GM12878 (cell line): ENCODE measurements around the gene CDCA5. TPM values are rescaled to one million over a fixed set of nuclear protein-coding genes. Genes with fewer than 3 reads are reported as not detected.

Experiments used
- ATAC-seq: fragments of 200-7000 bp; cut with Tn5 transposase; 3 replicates; pipeline ENCODE4 v1.9.1; 2020; ENCODE audit warnings: mild to moderate bottlenecking, moderate library complexity
- BruUV-seq: library from RNA; stranded (reverse); fragments of 400-500 nt; replicated peaks from 2 replicates; lab custom pipeline; 2021; lab: Mats Ljungman, UMichigan
- CTCF ChIA-PET: fragments of 300-600 bp; sonication (Branson Sonifier 250); formaldehyde crosslinking; extraction: SDS; loops from one replicate; lab custom pipeline; 2021; ENCODE audit warnings: inconsistent platforms; lab: Yijun Ruan, JAX
- POLR2A ChIA-PET: fragments of 350-600 bp; formaldehyde crosslinking; extraction: SDS; loops from one replicate; lab custom pipeline; 2021; ENCODE audit warnings: inconsistent platforms; lab: Charles Lee
- RAD21 ChIA-PET: fragments of 300-600 bp; sonication (Branson Sonifier 250); formaldehyde crosslinking; loops from one replicate; lab custom pipeline; 2023; ENCODE audit warnings: antibody characterized with exemption; ENCODE audit not compliant: unreplicated experiment; lab: Charles Lee
- SMC1A ChIA-PET: fragments of 300-600 bp; sonication (Branson Sonifier 250); formaldehyde crosslinking; loops from one replicate; lab custom pipeline; 2023; ENCODE audit not compliant: unreplicated experiment, uncharacterized antibody; lab: Charles Lee
- DNase-seq: peaks from one replicate; pipeline ENCODE4 v3.0.0-alpha.2; 2011; ENCODE audit warnings: low read depth, low spot score
- FAIRE-seq: peaks from 3 replicates; lab custom pipeline; 2011; peaks lifted over from hg19 to GRCh38; lab: Jason Lieb, UNC
- H2AFZ ChIP-seq: 2 replicates; pipeline ENCODE4 v1.6.0; 2011; ENCODE audit warnings: low read depth, low read length, control low read depth; ENCODE audit not compliant: control insufficient read depth
- H3K27ac ChIP-seq: 2 replicates; pipeline ENCODE4 v1.5.1; 2011; ENCODE audit warnings: control low read depth; ENCODE audit not compliant: control insufficient read depth, insufficient read depth
- H3K27me3 ChIP-seq, 2 experiments: replicated peaks in 1 of 2; 2 replicates each; pipeline versions ENCODE4 v1.6.0 to v1.6.1; 2011; ENCODE audit warnings: low read length in 1 of 2; ENCODE audit not compliant: control insufficient read depth in 2 of 2, insufficient read depth in 2 of 2
- H3K36me3 ChIP-seq, 2 experiments: 2 replicates each; pipeline ENCODE4 v1.5.1; 2011; ENCODE audit warnings: low read length in 1 of 2; ENCODE audit not compliant: control insufficient read depth in 2 of 2, insufficient read depth in 2 of 2
- H3K4me1 ChIP-seq: 2 replicates; pipeline ENCODE4 v1.6.1; 2011; ENCODE audit warnings: mild to moderate bottlenecking, low read length, moderate library complexity, mixed read lengths; ENCODE audit not compliant: control insufficient read depth, insufficient read depth
- H3K4me2 ChIP-seq: 2 replicates; pipeline ENCODE4 v1.6.0; 2011; ENCODE audit warnings: control low read depth; ENCODE audit not compliant: control insufficient read depth, insufficient read depth
- H3K4me3 ChIP-seq: fragments of 200-600 bp; sonication (generic); 2 replicates; pipeline ENCODE4 v1.5.1; 2016
- H3K79me2 ChIP-seq: 2 replicates; pipeline ENCODE4 v1.6.0; 2011; ENCODE audit warnings: low read length; ENCODE audit not compliant: control insufficient read depth, insufficient read depth
- H3K9ac ChIP-seq: 2 replicates; pipeline ENCODE4 v1.8.0; 2011; ENCODE audit warnings: low read length, control low read depth, mixed read lengths; ENCODE audit not compliant: control insufficient read depth, insufficient read depth
- H3K9me3 ChIP-seq: replicated peaks from 3 replicates; pipeline ENCODE4 v1.5.1; 2011; ENCODE audit warnings: mild to moderate bottlenecking, low read length; ENCODE audit not compliant: control insufficient read depth, insufficient read depth
- H4K20me1 ChIP-seq: 2 replicates; pipeline ENCODE4 v1.6.0; 2011; ENCODE audit not compliant: control insufficient read depth, insufficient read depth
- ATF3 ChIP-seq: IDR thresholded peaks from 2 replicates; pipeline ENCODE4 v1.6.1; 2011; ENCODE audit warnings: low read depth, mild to moderate bottlenecking, low read length, moderate library complexity, borderline replicate concordance; ENCODE audit errors: extremely low read depth
- ATF7 ChIP-seq: fragments of 450-650 bp; IDR thresholded peaks from 2 replicates; pipeline ENCODE4 v1.6.1; 2016; ENCODE audit warnings: low read depth, mild to moderate bottlenecking
- HSF1 ChIP-seq: fragments of 150-350 bp; IDR thresholded peaks from 2 replicates; pipeline ENCODE4 v1.6.1; 2014; ENCODE audit warnings: mild to moderate bottlenecking, low read depth, low read length
- MTA2 ChIP-seq: fragments of 450-650 bp; IDR thresholded peaks from 2 replicates; pipeline ENCODE4 v1.6.1; 2016; ENCODE audit warnings: low read depth, mild to moderate bottlenecking, moderate library complexity
- POLR2AphosphoS5 ChIP-seq: IDR thresholded peaks from 2 replicates; pipeline ENCODE4 v1.6.1; 2011; ENCODE audit warnings: mild to moderate bottlenecking, low read length, inconsistent platforms
- RAD21 ChIP-seq: IDR thresholded peaks from 2 replicates; pipeline ENCODE4 v1.6.1; 2011; ENCODE audit warnings: mild to moderate bottlenecking, low read depth, low read length, moderate library complexity; ENCODE audit not compliant: insufficient read depth
- RELB ChIP-seq: fragments of 450-650 bp; IDR thresholded peaks from 2 replicates; pipeline ENCODE4 v1.6.1; 2017; ENCODE audit warnings: low read depth, mild to moderate bottlenecking, moderate library complexity
- ZBTB4 ChIP-seq: fragments of 450-650 bp; formaldehyde crosslinking; IDR thresholded peaks from 2 replicates; pipeline ENCODE4 v1.4.0; 2022; ENCODE audit warnings: mild to moderate bottlenecking, moderate library complexity
- ZBTB40 ChIP-seq: fragments of 450-650 bp; IDR thresholded peaks from 2 replicates; pipeline ENCODE4 v1.6.1; 2016; ENCODE audit warnings: mild to moderate bottlenecking, moderate library complexity, borderline replicate concordance
- ZNF217 ChIP-seq: fragments of 450-650 bp; IDR thresholded peaks from 2 replicates; pipeline ENCODE4 v1.6.1; 2017; ENCODE audit warnings: antibody characterized with exemption, mild to moderate bottlenecking
- WGBS: methylation state at CpG from one replicate; pipeline ENCODE4 v1.1.6; 2016; ENCODE audit warnings: low lambda C conversion rate; ENCODE audit not compliant: insufficient replicate concordance, insufficient coverage; ENCODE audit errors: missing lambda C conversion rate; 5-methylcytosine and 5-hydroxymethylcytosine counted together
- in situ Hi-C: fragments of 300-500 bp; cut with MboI; formaldehyde crosslinking; loops from 9 replicates; pipeline ENCODE4 v1.14.3; 2018; ENCODE audit warnings: mixed read lengths
- intact Hi-C: fragments of 100-400 bp; cut with micrococcal nuclease; formaldehyde crosslinking; loops from one replicate; pipeline ENCODE4 v1.14.2; 2022; ENCODE audit not compliant: unreplicated experiment
- polyA plus RNA-seq, 11 experiments: library from polyadenylated mRNA; depleted of rRNA in 4 of 11; unstranded in 6 of 11; stranded (reverse) in 5 of 11; fragments of >200 nt; fragmentation: Nextera tagmentation in 4 of 11; fragmentation: Illumina TruSeq in 1 of 11; extraction: Ambion mirVana in 4 of 11; extraction: Trizol in 1 of 11; gene quantifications; 1 replicate in 1 of 11; 2 replicates in 10 of 11; pipeline versions ENCODE4 v1.2.1 to v1.2.3, GENCODE V29; 2011 to 2016; ENCODE audit warnings: inconsistent platforms in 2 of 11, missing spikeins in 2 of 11, low read depth in 1 of 11
- total RNA-seq, 4 experiments: library from RNA; depleted of rRNA in 3 of 4; stranded (reverse); fragments of >200 nt in 3 of 4; fragmentation: Illumina TruSeq in 1 of 4; extraction: Trizol in 1 of 4; gene quantifications; 2 replicates each; pipeline versions ENCODE4 v1.2.1 to v1.2.3, GENCODE V29; 2013 to 2021

CDCA5 gene
- total and polyA plus RNA-seq, 10 of the 15 experiments (the other 5 are each of a cell fraction or from before 2014, with no cell fraction given) = 21.2 to 107 (median 64.9) TPM

GRCh38 chr11:65108469-65109123 is 24.8 kb upstream of the CDCA5 start:
- in situ Hi-C loops = no loop called here
- Histone ChIP-seq H3K4me3 (no peak overlapping the region), H3K27me3 (no peaks in the 10 kb centered on the region), H2AFZ (no peak overlapping the region), H3K27ac (no peak overlapping the region), H4K20me1 (no peaks in the 10 kb centered on the region), H3K36me3 (peaks cover 8 to 16% of the 10 kb centered on the region in 2 experiments), H3K4me1 (peaks cover 15% of the 10 kb centered on the region), H3K9ac (no peak overlapping the region), H3K79me2 (0 out of 2 replicates have a peak, but pooled peaks cover 2% of the 10 kb centered on the region), H3K9me3 (no peaks in the 10 kb centered on the region), H3K4me2 (no peak overlapping the region)
- ChIA-PET CTCF (interaction anchor here (2.0 to 6.3 kb wide), 3 partner anchors 10 to 72 kb away, joined by 5 to 93 read pairs (median 76); partner anchors contain the start of genes CAPN1, SAC3D1 and VPS51), POLR2A (interaction anchor here (1.3 kb wide), 1 partner anchor 72 kb away, joined by 3 read pairs; no protein-coding TSS in a partner anchor), SMC1A (interaction anchor here (0.6 kb wide), 1 partner anchor 616 kb away, joined by 3 read pairs; no protein-coding TSS in a partner anchor), RAD21 (no interaction called here)
- no peak for ATAC-seq
- intact Hi-C loops = no loop called here
- WGBS = 95% methylated on average over 36 of the region's 38 CpGs
- no TSS peak for BruUV-seq
- DNase-seq = no peak
- no peak for FAIRE-seq
- no peak for TF ChIP-seq ATF3
- TF ChIP-seq ATF7 = no peak
- no peak for TF ChIP-seq RELB
- no peak for TF ChIP-seq ZNF217
- TF ChIP-seq HSF1 = no peak
- no peak for TF ChIP-seq MTA2
- TF ChIP-seq POLR2AphosphoS5 = no peak
- TF ChIP-seq RAD21 = no peak
- no peak for TF ChIP-seq ZBTB40
- TF ChIP-seq ZBTB4 = no peak
